ENCODE results near the gene MYRF.

The MYRF gene

GRCh38 chr11:61752117-61752924 is at the start of gene MYRF:
Gene MYRF (plus strand): TSS chr11:61752636. CDS start chr11:61752745, 109 bp downstream.
- DNase-seq = no peak
- Mint-ChIP-seq H3K9me3 (no peaks in the 10 kb centered on the region), H3K27ac (no peak within 1 kb of the TSS), H3K36me3 (no peaks in the 10 kb centered on the region), H3K27me3 (peaks cover 41 to 69% of the 10 kb centered on the region in 2 donors), H3K4me1 (peaks cover 14 to 18% of the 10 kb centered on the region in 2 donors), H3K4me3 (peak within 1 kb of the TSS; percentile 64 to 75)
- peak; percentile 84 to 88 for ATAC-seq (replicated peaks)

DNA sequence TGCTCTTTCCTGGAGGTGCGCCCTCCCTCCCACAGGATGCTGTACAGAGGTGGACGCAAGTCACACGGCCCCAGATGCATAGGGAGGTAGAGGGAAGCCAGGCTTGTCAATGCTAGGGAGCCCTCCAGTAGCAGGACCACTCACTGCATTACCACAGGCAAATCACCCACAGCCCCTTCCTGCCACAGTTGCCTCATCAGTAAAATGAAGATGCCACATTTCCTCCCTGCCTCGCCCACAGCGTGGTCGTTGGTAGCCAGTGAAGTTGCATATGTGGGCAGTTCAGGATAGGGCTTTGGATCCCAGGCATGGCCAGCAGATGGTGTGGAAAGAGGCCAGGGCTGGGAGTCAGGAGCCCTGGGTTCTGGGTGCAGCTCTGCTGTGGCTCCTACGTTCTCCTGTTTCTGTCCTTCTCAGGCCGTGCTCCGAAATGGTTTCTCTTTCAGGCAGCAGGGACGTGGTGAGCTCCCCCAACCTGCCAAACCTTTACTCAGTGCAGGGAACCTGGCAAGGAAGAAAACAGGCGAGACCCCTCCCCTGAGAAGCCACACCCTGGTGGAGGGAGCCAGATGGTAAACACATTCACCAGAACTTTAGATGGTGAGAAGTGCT is 49.6 kb upstream of the MYRF start:
- peaks cover 5 to 8% of the 10 kb centered on the region in 2 donors for H3K4me1 Mint-ChIP-seq
- no peaks in the 10 kb centered on the region for H3K9me3 Mint-ChIP-seq
- peaks cover 6 to 13% of the 10 kb centered on the region in 2 donors for H3K27me3 Mint-ChIP-seq
- DNase-seq (no peak), ATAC-seq (replicated peaks) (no peak)
- H3K27ac Mint-ChIP-seq = no peak overlapping the region
- H3K4me3 Mint-ChIP-seq = no peak overlapping the region
- no peaks in the 10 kb centered on the region for H3K36me3 Mint-ChIP-seq

- H3K27ac Mint-ChIP-seq = no peak overlapping the region
- peaks cover 0 to 1% of the 10 kb centered on the region in 2 donors for H3K4me1 Mint-ChIP-seq
- no peaks in the 10 kb centered on the region for H3K9me3 Mint-ChIP-seq
- H3K4me3 Mint-ChIP-seq = no peak overlapping the region
- H3K27me3 Mint-ChIP-seq = peaks cover 5 to 6% of the 10 kb centered on the region in 2 donors
- H3K36me3 Mint-ChIP-seq = no peaks in the 10 kb centered on the region
- ATAC-seq (replicated peaks) (no peak), DNase-seq (no peak)
These were observed 47.6 kb upstream of the MYRF start for GRCh38 chr11:61704838-61705237.

GRCh38 chr11:61706452-61707400 is 45.7 kb upstream of the MYRF start:
- H3K4me3 Mint-ChIP-seq = no peak overlapping the region
- no peaks in the 10 kb centered on the region for H3K9me3 Mint-ChIP-seq
- H3K4me1 Mint-ChIP-seq = peaks cover 0 to 1% of the 10 kb centered on the region in 2 donors
- no peak for DNase-seq
- H3K36me3 Mint-ChIP-seq = no peaks in the 10 kb centered on the region
- no peak for ATAC-seq (replicated peaks)
- H3K27ac Mint-ChIP-seq = no peak overlapping the region
- peaks cover 5 to 6% of the 10 kb centered on the region in 2 donors for H3K27me3 Mint-ChIP-seq

DNA sequence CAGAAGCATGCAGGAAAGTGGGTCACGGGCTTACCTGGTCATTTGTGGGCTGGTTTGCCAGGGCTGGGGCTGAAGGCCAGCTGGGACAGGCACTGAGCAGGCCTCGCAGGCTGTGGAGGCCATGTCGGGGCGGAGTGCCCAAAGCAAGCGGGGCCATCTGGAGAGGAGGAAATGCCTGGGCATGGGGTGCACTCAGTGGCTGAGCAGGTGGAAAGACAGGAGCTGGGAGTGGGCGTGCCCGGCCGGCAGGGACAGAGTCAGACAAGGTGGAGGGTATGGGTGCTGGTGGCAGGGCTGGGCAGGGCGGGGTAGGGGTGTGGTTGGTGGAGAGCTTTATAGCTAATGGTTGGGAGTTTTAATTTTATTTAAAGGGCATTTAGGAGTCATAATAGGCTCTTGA is 44.9 kb upstream of the MYRF start:
- no peaks in the 10 kb centered on the region for H3K36me3 Mint-ChIP-seq
- H3K9me3 Mint-ChIP-seq = no peaks in the 10 kb centered on the region
- no peak overlapping the region for H3K27ac Mint-ChIP-seq
- H3K4me3 Mint-ChIP-seq = no peak overlapping the region
- DNase-seq (no peak), ATAC-seq (replicated peaks) (no peak)
- peaks cover 5 to 6% of the 10 kb centered on the region in 2 donors for H3K27me3 Mint-ChIP-seq
- H3K4me1 Mint-ChIP-seq = peaks cover 0 to 1% of the 10 kb centered on the region in 2 donors

DNA sequence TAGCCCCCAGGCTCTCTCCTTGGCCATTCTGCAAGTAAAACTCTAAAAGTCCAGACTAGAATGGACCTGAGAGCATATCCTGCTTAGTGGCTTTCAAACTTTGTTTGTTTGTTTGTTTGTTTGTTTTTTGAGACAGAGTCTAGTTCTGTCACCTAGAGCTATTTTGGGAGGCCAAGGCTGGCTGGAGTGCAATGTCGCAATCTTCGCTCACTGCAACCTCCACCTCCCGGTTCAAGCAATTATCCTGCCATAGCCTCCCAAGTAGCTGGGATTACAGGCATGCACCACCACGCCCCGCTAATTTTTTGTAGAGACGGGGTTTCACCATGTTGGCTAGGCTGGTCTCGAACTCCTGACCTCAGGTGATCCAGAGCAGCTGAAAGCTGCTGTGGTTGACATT is 43.3 kb upstream of the MYRF start:
- H3K4me3 Mint-ChIP-seq = no peak overlapping the region
- DNase-seq = no peak
- peaks cover 0 to 1% of the 10 kb centered on the region in 2 donors for H3K27me3 Mint-ChIP-seq
- no peaks in the 10 kb centered on the region for H3K36me3 Mint-ChIP-seq
- no peak overlapping the region for H3K27ac Mint-ChIP-seq
- no peaks in the 10 kb centered on the region for H3K4me1 Mint-ChIP-seq
- H3K9me3 Mint-ChIP-seq = no peaks in the 10 kb centered on the region
- no peak for ATAC-seq (replicated peaks)

DNA sequence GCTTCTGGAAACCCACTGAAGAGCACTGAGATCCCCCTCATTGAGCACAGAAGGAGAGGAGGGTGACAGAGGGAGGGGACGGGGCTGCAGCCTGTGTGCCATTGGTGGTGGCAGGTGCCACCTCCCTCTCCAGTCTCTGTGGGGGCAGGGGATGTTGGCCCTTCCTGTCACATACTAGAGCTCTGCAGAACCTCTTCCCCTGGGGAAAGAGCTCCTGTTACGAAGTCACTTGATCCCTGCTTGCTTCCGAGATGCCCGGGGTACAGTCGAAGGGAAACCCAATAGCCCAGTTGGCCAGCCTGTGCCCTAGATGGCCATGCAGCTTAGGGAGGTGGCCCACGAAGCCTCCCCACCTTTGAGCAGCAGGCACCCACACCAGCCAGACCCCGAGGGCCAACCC is 42.9 kb upstream of the MYRF start:
- ATAC-seq (replicated peaks) = no peak
- Mint-ChIP-seq H3K4me3 (no peak overlapping the region), H3K36me3 (no peaks in the 10 kb centered on the region), H3K4me1 (no peaks in the 10 kb centered on the region), H3K9me3 (no peaks in the 10 kb centered on the region), H3K27ac (no peak overlapping the region), H3K27me3 (peaks cover 0 to 6% of the 10 kb centered on the region in 2 donors)
- no peak for DNase-seq

GRCh38 chr11:61710019-61710418 is 42.4 kb upstream of the MYRF start:
- no peak for ATAC-seq (replicated peaks)
- Mint-ChIP-seq H3K27ac (no peak overlapping the region), H3K4me3 (no peak overlapping the region), H3K36me3 (no peaks in the 10 kb centered on the region), H3K4me1 (no peaks in the 10 kb centered on the region), H3K27me3 (peaks cover 0 to 10% of the 10 kb centered on the region in 2 donors), H3K9me3 (no peaks in the 10 kb centered on the region)
- DNase-seq = no peak

GRCh38 chr11:61711037-61711436 is 41.4 kb upstream of the MYRF start:
- DNase-seq (no peak), ATAC-seq (replicated peaks) (no peak)
- no peak overlapping the region for H3K4me3 Mint-ChIP-seq
- H3K36me3 Mint-ChIP-seq = no peaks in the 10 kb centered on the region
- H3K27ac Mint-ChIP-seq = no peak overlapping the region
- H3K27me3 Mint-ChIP-seq = peaks cover under 1 to 15% of the 10 kb centered on the region in 2 donors
- H3K4me1 Mint-ChIP-seq = peaks cover 0 to under 1% of the 10 kb centered on the region in 2 donors
- H3K9me3 Mint-ChIP-seq = no peaks in the 10 kb centered on the region

DNA sequence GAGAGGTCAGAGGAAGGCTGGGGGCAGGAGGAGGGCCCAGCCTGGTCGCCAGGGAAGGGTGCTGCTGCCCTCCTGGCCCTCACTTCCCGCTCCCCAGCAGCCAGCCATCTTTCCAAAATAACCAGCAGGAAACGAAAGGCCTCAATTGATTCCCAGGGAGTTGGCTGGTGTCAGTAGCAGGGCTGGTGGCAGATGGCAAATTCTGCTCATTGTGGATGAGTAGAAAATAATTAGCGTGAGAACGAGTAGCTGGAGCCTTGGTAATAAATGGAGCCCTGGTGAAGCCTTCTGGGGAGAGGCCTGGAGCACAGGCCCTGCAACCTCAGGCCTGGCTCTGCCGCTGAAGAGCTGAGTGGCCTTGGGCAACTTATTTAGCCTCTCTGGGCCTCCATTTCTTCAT is 40.9 kb upstream of the MYRF start:
- Mint-ChIP-seq H3K9me3 (no peaks in the 10 kb centered on the region), H3K27me3 (peaks cover 5 to 20% of the 10 kb centered on the region in 2 donors), H3K36me3 (no peaks in the 10 kb centered on the region), H3K27ac (no peak overlapping the region), H3K4me1 (peaks cover 0 to 5% of the 10 kb centered on the region in 2 donors), H3K4me3 (no peak overlapping the region)
- ATAC-seq (replicated peaks) (no peak), DNase-seq (no peak)

DNA sequence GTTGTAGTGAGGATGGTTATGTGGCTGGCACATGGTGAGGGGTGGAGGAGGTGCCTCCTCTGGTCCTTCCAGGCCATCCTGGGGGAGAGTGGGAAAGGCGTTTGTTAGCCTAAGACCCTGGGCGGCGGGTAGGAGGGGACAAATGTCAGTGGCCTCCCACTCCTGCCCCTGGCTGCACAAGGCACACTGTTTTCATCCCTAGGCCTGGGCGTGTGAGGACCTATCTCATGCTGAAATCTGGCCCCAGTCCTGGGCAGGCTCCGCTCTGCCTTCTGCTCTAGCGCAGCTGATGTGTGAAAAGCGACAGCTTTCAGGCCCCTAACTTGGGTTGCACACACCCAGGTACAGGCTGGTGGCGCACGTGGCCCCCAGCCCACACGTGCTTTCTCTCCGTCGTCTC is 40.1 kb upstream of the MYRF start:
- DNase-seq (no peak), ATAC-seq (replicated peaks) (no peak)
- Mint-ChIP-seq H3K27ac (no peak overlapping the region), H3K27me3 (peaks cover 5 to 24% of the 10 kb centered on the region in 2 donors), H3K9me3 (no peaks in the 10 kb centered on the region), H3K4me1 (peaks cover 0 to 6% of the 10 kb centered on the region in 2 donors), H3K36me3 (no peaks in the 10 kb centered on the region), H3K4me3 (no peak overlapping the region)

GRCh38 chr11:61712846-61713245 is 39.6 kb upstream of the MYRF start:
- ATAC-seq (replicated peaks) (no peak), DNase-seq (no peak)
- Mint-ChIP-seq H3K4me1 (peaks cover 0 to 6% of the 10 kb centered on the region in 2 donors), H3K4me3 (no peak overlapping the region), H3K27me3 (peaks cover 10 to 28% of the 10 kb centered on the region in 2 donors), H3K27ac (no peak overlapping the region), H3K36me3 (no peaks in the 10 kb centered on the region), H3K9me3 (no peaks in the 10 kb centered on the region)

- DNase-seq = no peak
- no peaks in the 10 kb centered on the region for H3K9me3 Mint-ChIP-seq
- no peak for ATAC-seq (replicated peaks)
- H3K27me3 Mint-ChIP-seq = peaks cover 15 to 31% of the 10 kb centered on the region in 2 donors
- no peaks in the 10 kb centered on the region for H3K36me3 Mint-ChIP-seq
- no peak overlapping the region for H3K4me3 Mint-ChIP-seq
- H3K4me1 Mint-ChIP-seq = peaks cover under 1 to 6% of the 10 kb centered on the region in 2 donors
- H3K27ac Mint-ChIP-seq = no peak overlapping the region
These were observed 39.0 kb upstream of the MYRF start for GRCh38 chr11:61713464-61713863.

- H3K36me3 Mint-ChIP-seq = no peaks in the 10 kb centered on the region
- no peak overlapping the region for H3K4me3 Mint-ChIP-seq
- H3K4me1 Mint-ChIP-seq = peaks cover 2 to 6% of the 10 kb centered on the region in 2 donors
- peaks cover 17 to 34% of the 10 kb centered on the region in 2 donors for H3K27me3 Mint-ChIP-seq
- DNase-seq (no peak), ATAC-seq (replicated peaks) (no peak)
- H3K27ac Mint-ChIP-seq = no peak overlapping the region
- H3K9me3 Mint-ChIP-seq = no peaks in the 10 kb centered on the region
These were observed 38.5 kb upstream of the MYRF start for GRCh38 chr11:61713906-61714305.

All from stimulated activated naive B cell treated with anti-CD40 and anti-IgM and Interleukin-4, amounts not matched to agents 10 μg/mL and 1 μg/mL and 100 μg/mL, for 72 hours (primary cell).